ENCODE results near the gene BCLAF1.

BCLAF1 gene

GRCh38 chr6:136333824-136334464 lies 44.3 kb upstream of the BCLAF1 start:
- H3K27ac ChIP-seq = no peak overlapping the region
- TF ChIP-seq ZFX (IDR thresholded peaks at IDR 0.05; ENCODE audit: borderline replicate concordance) (no peak), CTCF (IDR thresholded peaks at IDR 0.05) (no peak)

- no peak overlapping the region for H3K27ac ChIP-seq
- TF ChIP-seq ZFX (IDR thresholded peaks at IDR 0.05; ENCODE audit: borderline replicate concordance) (no peak), CTCF (IDR thresholded peaks at IDR 0.05) (no peak)
These were observed 41.8 kb upstream of the BCLAF1 start for GRCh38 chr6:136331461-136331860.

- TF ChIP-seq ZFX (IDR thresholded peaks at IDR 0.05; ENCODE audit: borderline replicate concordance) (no peak), CTCF (IDR thresholded peaks at IDR 0.05) (no peak)
These were observed 41.0 kb upstream of the BCLAF1 start for GRCh38 chr6:136330634-136331033.

GRCh38 chr6:136326038-136326553 lies 36.5 kb upstream of the BCLAF1 start:
- H3K27ac ChIP-seq = no peak overlapping the region

More at GRCh38 chr6:136330634-136331033, 41.0 kb upstream of the BCLAF1 start:
- H3K27ac ChIP-seq = no peak overlapping the region

GRCh38 chr6:136324686-136325380 lies 35.2 kb upstream of the BCLAF1 start:
- no peak overlapping the region for H3K27ac ChIP-seq

More at GRCh38 chr6:136326038-136326553, 36.5 kb upstream of the BCLAF1 start:
- no peak for TF ChIP-seq CTCF (IDR thresholded peaks at IDR 0.05)
- TF ChIP-seq ZFX (IDR thresholded peaks at IDR 0.05; ENCODE audit: borderline replicate concordance) = no peak

GRCh38 chr6:136323431-136324112 lies 33.9 kb upstream of the BCLAF1 start:
- TF ChIP-seq CTCF (IDR thresholded peaks at IDR 0.05) (no peak), ZFX (IDR thresholded peaks at IDR 0.05; ENCODE audit: borderline replicate concordance) (no peak)
- H3K27ac ChIP-seq = no peak overlapping the region

More at GRCh38 chr6:136324686-136325380, 35.2 kb upstream of the BCLAF1 start:
- no peak for TF ChIP-seq CTCF (IDR thresholded peaks at IDR 0.05)
- no peak for TF ChIP-seq ZFX (IDR thresholded peaks at IDR 0.05; ENCODE audit: borderline replicate concordance)

Data from 22Rv1 (cell line).